Esophagus muscularis mucosa (tissue), 3 donors: ENCODE measurements around the gene ASMTL.
A peak's percentile ranks its signal among the peaks of the same experiment; 100 is the strongest.

ENCODE experiments used
- CTCF ChIP-seq, 3 experiments: fragments of 200-600 bp in 2 of 3; fragments of 450-650 bp in 1 of 3; sonication (generic) in 2 of 3; IDR thresholded peaks; one replicate each; pipeline ENCODE4 v1.5.1; 2017 to 2019; ENCODE audit warnings: antibody characterized with exemption in 3 of 3, mild to moderate bottlenecking in 2 of 3, moderate library complexity in 1 of 3
- POLR2A ChIP-seq: fragments of 450-650 bp; IDR thresholded peaks from one replicate; pipeline ENCODE4 v1.6.1; 2017; ENCODE audit warnings: antibody characterized with exemption, moderate library complexity, mild to moderate bottlenecking, low read depth
- POLR2AphosphoS5 ChIP-seq, 2 donors: sonication (generic); formaldehyde crosslinking; IDR thresholded peaks; one replicate each; pipeline ENCODE4 v1.6.1; 2017; ENCODE audit warnings: antibody characterized with exemption in 2 of 2

GRCh38 chrX:1420371-1420770 lies 32.3 kb downstream of the ASMTL start:
- TF ChIP-seq CTCF (IDR thresholded peaks at IDR 0.05) = no peak
- TF ChIP-seq POLR2A = no peak
- peak in 1 of 2 donors; percentile 7 for TF ChIP-seq POLR2AphosphoS5 (IDR thresholded peaks at IDR 0.05)
